Activated CD4-positive, CD25-positive, alpha-beta regulatory T cell treated with anti-CD3 and anti-CD28 coated beads, Interleukin-2, amount 50 U/mL, for 16 hours (primary cell): ENCODE data around the gene SLC9A3.

Experiments
- DNase-seq: peaks from one replicate; pipeline ENCODE4 v3.0.0-alpha.2; 2020; ENCODE audit warnings: low read depth, low spot score

The SLC9A3 gene

GRCh38 chr5:430214-430925 is 93.9 kb downstream of the SLC9A3 start:
- DNase-seq = no peak

DNA sequence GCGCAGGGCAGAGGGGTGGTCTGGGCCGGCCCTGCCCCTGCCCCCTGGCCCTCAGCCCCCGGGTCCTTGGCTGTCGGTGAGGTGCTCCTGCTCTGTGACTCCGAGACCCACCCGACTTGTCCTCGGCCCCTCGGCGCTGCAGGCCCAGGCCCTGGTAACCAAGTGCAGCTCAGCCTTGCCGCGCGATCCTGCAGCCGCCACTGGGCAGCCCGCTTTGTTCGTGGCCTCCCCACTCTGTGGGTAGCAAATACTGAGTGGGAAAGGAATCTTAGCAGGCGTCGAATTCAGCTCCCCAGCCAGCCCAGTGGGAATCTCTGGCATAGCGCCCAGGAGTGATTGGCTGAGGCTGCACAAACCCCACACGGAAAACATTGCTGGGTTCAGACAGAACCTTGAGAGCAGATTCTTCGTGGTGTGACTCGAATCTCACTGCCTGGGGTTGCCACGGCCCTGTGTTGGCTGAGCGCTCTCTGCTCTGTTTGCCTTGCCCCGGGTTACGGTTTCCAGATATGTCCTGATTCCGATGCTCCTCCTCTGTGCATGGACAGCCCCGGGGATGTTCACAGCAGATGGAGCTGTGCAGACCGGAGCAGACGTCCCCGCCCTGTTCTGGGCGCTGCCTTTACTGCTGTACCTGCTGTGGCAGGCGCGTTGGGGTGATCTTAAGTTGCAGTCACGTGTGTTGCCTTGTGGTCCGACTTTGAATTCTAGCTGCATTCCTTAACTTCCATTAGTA is 94.6 kb downstream of the SLC9A3 start:
- no peak for DNase-seq

- no peak for DNase-seq
These were observed 95.3 kb downstream of the SLC9A3 start for GRCh38 chr5:428754-429452.

DNA sequence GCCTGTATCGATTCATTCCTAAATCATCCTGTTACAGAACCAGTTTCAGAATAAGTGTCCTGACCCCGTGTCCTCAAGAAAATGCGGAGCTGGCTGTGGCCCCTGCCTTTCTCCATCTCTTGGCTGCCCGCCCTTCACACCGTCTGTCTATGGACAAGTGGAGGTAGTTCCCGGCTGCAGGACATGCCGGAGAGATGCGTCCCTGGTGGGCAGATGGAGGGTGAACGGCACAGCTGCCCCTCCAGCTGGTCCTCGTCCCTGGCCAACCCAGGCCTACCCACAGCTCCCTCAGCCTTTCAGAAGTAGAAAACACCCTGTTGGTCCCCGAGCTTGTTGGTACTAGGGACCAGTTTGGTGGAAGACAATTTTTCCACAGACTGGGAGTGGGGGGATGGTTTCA is 96.0 kb downstream of the SLC9A3 start:
- DNase-seq = no peak

DNA sequence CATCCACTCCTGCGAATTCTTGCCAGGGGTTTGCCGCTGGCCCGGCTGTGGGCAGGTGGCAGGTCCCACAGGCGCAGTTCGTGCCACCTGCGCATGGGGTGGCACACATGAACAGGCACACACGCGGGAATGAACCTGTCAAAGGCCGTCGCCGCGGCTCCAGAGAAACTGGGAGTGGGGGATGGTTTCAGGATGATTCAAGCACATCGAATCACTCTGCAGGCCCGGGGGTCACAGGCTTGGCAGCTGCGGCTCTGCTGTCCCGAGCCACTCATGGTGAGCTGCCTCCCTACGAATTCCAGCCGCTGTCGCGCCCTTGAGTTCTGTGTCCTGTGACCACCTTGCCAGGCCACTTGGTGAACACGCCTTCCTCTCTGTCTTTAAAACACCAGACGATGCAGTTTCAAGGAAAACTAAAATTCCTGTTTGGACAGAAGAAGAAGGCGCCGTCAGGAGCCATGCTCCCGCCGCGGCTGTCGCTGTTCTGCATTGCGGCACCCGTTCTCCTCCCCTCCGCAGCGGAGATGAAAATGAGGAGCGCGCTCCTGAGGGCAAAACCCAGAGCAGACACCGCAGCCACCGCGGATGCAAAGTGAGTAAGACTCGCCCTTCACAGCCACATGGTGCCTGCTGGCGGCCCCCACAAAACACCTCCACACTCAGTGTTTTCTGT is 96.7 kb downstream of the SLC9A3 start:
- DNase-seq = no peak

DNA sequence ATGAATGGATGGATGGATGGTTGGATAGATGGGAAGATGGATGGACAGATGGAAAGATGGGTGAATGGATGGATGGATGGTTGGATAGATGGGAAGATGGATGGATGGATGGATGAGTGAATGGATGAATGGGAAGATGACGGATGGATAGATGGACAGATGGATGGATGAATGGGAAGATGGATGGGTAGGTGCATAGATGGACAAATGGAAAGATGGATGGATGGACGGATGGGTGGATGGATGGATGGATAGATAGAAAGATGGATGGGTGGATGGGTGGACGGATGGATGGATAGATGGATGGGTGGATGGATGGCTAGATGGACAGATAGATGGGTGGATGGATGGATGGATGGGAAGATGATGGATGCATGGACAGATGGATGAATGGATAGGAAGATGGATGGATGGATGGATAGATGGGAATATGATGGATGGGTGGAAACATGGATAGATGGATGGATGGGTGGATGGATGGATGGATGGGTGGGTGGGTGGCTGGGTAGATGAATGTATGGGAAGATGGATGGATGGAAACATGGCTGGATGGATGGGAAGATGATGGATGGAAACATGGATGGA is 97.8 kb downstream of the SLC9A3 start:
- DNase-seq = no peak

DNA sequence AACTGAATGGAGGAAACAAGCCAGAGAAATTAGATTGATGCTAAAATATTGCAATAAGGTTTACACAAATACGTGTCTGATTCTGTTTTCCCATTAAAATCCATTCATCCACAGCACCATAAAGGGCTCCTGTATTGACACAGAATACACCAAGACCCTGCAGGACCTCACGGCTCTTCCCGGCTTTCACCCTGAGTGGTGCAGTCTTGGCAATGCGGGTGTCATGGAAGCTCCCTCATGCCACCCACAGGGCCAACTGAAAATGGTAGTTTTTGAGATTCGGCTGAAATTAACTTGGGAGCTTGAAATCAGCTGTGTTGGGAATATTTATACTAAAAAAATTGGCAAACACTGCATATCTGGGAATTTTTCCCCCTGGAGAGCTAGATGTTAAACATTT is 98.5 kb downstream of the SLC9A3 start:
- DNase-seq = no peak

- DNase-seq = no peak
These were observed 99.7 kb downstream of the SLC9A3 start for GRCh38 chr5:424301-425110.

- DNase-seq = no peak
These were observed 100.5 kb downstream of the SLC9A3 start for GRCh38 chr5:423626-424261.

GRCh38 chr5:423233-423565 is 101.0 kb downstream of the SLC9A3 start:
- DNase-seq = no peak

DNA sequence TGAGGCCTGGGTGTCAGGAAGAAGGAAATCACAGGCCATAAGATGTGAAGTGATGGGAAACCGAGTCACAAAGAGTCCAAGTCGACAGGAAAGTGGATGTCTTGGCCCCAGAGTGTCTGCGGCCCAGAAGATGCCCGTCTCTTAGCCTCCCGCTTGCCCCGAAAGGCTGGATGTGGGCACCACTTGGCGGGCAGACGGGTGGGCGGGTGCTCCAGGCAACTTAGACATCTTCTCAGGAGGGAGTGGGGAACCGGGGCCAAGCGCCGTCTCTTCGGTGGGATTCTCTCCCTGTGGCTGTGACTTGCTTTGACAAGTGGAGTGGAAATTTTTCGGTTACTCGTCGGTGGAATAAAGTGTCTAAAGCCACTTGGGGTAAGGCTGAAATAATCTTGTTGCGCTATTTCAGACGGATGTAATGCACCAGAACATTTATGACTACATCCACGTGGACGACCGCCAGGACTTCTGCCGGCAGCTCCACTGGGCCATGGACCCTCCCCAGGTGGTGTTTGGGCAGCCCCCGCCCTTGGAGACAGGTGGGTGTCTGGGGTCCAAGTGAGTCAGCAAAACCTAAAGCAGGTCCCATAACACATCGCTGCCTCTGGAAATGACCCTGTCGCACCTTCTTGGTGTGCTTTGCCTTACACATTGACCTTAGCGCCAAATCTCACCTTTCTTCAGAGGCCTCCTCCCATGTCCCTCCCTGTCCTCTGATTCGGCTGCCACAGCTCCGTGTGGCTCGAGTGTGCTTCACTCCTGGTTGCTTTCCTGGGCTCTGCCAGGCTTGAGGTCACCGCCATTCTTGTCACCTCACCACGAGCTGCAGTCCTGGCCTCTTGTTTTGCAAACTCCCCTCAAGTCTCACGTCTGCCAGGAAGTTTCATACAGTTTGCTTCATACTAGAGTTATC is 101.7 kb downstream of the SLC9A3 start:
- DNase-seq = no peak

DNA sequence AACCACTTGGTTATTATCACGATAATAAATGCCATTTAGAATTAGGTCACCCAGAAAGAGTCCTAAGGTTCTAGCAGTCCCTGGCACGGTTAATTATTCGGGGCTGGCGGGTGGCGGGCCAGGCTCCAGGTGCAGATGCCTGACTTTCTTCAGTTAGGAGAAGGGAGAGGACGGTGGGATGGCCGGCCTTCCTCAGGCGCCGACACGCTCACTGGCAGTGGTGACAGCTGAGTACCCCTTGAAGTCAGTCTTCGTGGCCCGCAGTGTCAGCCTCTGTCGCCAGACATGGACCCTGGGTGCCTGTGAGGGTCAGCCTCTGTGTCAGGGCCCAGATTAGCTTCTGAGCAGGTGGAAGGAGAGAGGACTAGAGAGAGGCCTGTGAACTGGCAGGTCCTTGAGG is 102.3 kb downstream of the SLC9A3 start:
- DNase-seq = no peak

DNA sequence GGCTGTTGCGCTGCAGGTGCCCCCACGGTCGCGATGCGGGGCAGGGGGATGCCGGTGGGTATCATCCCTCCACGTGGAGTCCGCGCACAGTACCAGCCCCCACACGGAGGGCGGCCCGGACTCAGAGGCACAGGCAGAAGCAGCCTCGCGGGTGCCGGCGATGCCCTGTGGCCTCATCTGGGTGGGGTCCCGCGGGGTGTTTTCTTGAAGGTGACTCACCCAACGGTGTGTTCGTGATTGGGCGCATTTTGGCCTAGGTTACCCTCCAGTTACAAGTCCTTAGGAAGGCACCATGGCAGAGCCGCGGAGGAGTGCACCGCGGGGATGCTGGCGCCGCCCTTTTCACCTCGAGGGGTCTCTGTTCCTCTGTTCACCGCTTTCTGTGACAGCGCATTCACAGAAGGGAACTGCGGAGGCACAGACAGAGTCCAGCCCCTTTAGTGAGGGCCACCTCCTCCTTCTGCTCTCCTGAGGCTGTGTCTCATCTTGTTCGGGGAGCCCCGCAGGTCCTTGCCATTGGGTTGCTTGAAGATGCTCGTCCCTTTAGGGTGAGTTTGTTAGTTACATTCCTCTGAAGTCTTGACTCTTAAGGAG is 102.9 kb downstream of the SLC9A3 start:
- DNase-seq = no peak

DNA sequence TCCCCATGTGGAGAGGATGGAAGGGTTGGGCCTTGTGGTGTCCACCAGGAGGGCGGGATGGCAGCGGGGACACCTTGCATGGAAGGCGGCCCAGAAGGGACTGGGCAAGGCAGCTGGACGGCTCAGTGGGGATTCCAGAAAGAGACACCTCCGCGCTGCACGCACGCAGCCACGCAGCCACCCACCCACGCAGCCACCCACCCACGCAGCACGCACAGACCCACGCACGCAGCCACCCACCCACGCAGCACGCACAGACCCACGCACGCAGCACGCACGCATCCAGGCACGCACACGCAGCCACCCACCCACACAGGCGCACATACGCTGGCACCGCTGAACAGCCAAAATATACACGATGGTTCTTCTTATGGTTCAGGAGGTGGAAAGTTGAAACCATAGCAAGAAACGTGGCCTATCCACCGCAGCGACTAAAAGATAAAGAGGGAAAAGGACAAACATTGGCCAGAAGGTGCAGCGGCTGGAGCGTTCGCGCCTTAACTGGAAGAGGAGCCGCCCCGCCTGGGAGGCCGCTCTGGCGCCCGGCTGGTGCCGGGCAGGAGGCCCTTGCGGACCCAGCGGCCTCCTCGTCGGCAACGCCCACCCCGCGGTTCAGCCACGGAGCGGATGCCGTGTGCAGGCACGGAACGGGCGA is 103.5 kb downstream of the SLC9A3 start:
- no peak for DNase-seq
